K562 (cell line): ENCODE data around the gene LRRK2. TPM values are rescaled to one million over a fixed set of nuclear protein-coding genes. Genes with fewer than 3 reads are reported as not detected.

Source experiments
- ATAC-seq: fragments of 200-7000 bp; cut with Tn5 transposase; 3 replicates; pipeline ENCODE4 v1.9.1; 2020; ENCODE audit warnings: moderate library complexity
- BruUV-seq: library from RNA; stranded (reverse); fragments of 400-500 nt; replicated peaks from 2 replicates; lab custom pipeline; 2021; lab: Mats Ljungman, UMichigan
- CTCF ChIA-PET: fragments of 300-600 bp; formaldehyde crosslinking; extraction: SDS; loops from one replicate; lab custom pipeline; 2021; ENCODE audit warnings: low intra/inter-chr PET ratio; lab: Yijun Ruan, JAX
- POLR2A ChIA-PET: fragments of 300-600, 350-650 bp; sonication (Branson Sonifier 250); formaldehyde crosslinking; extraction: SDS; loops from one replicate; lab custom pipeline; 2021; ENCODE audit warnings: antibody characterized with exemption, inconsistent platforms; lab: Yijun Ruan, JAX
- DNase-seq, 4 experiments: peaks; one replicate each; pipeline versions ENCODE4 v3.0.0 to v3.0.0-alpha.2; 2011 to 2018; ENCODE audit warnings: low spot score in 3 of 4, mixed read lengths in 3 of 4; ENCODE audit errors: extremely low read depth in 1 of 4
- FAIRE-seq: peaks from 2 replicates; lab custom pipeline; 2011; peaks lifted over from hg19 to GRCh38; lab: Jason Lieb, UNC
- H2AFZ ChIP-seq: 2 replicates; pipeline ENCODE4 v1.6.0; 2011; ENCODE audit warnings: low read depth, low read length, control low read depth, inconsistent platforms
- H3K27ac ChIP-seq: fragments of 200-600 bp; 3 replicates; pipeline ENCODE4 v1.8.0; 2011; ENCODE audit warnings: low read depth, mild to moderate bottlenecking, control low read depth, inconsistent platforms, low read length, moderate library complexity, mixed read lengths; ENCODE audit errors: extremely low read depth
- H3K27me3 ChIP-seq, 2 experiments: fragments of 300-600 bp in 1 of 2; 2 replicates in 1 of 2; 3 replicates in 1 of 2; pipeline versions ENCODE4 v1.6.0 to v1.8.0; 2011; ENCODE audit warnings: inconsistent platforms in 2 of 2, low read length in 2 of 2, mild to moderate bottlenecking in 1 of 2, mixed read lengths in 1 of 2, moderate library complexity in 1 of 2; ENCODE audit not compliant: control insufficient read depth in 2 of 2, insufficient read depth in 2 of 2
- H3K36me3 ChIP-seq: fragments of 300-600 bp; 3 replicates; pipeline ENCODE4 v1.8.0; 2011; ENCODE audit warnings: mild to moderate bottlenecking, low read length, inconsistent platforms; ENCODE audit not compliant: control insufficient read depth, insufficient read depth
- H3K4me1 ChIP-seq, 2 experiments: fragments of 200-600 bp in 1 of 2; replicated peaks in 1 of 2; 2 replicates in 1 of 2; 3 replicates in 1 of 2; pipeline versions ENCODE4 v1.5.1 to v1.8.0; 2011; ENCODE audit warnings: inconsistent platforms in 2 of 2, low read length in 2 of 2, mild to moderate bottlenecking in 1 of 2, mixed read lengths in 1 of 2, moderate library complexity in 1 of 2; ENCODE audit not compliant: control insufficient read depth in 2 of 2, insufficient read depth in 2 of 2
- H3K4me2 ChIP-seq: 2 replicates; pipeline ENCODE4 v1.6.1; 2011; ENCODE audit warnings: low read length, control low read depth, inconsistent platforms, mixed read lengths; ENCODE audit not compliant: insufficient read depth
- H3K4me3 ChIP-seq: fragments of 200-600 bp; sonication (generic), shearing (Covaris generic); 2 replicates; pipeline ENCODE4 v1.5.1; 2016; ENCODE audit warnings: control low read depth, inconsistent platforms
- H3K79me2 ChIP-seq: fragments of 200-600 bp; 3 replicates; pipeline ENCODE4 v1.8.0; 2011; ENCODE audit warnings: low read length, inconsistent platforms; ENCODE audit not compliant: control insufficient read depth, insufficient read depth
- H3K9ac ChIP-seq, 2 experiments: 2 replicates each; pipeline versions ENCODE4 v1.6.0 to v1.6.1; 2011; ENCODE audit warnings: low read depth in 2 of 2, low read length in 2 of 2, control low read depth in 1 of 2, inconsistent platforms in 1 of 2, mild to moderate bottlenecking in 1 of 2, mixed read lengths in 1 of 2; ENCODE audit not compliant: insufficient read depth in 1 of 2
- H3K9me1 ChIP-seq: one replicate; pipeline ENCODE4 v1.6.0; 2011; ENCODE audit warnings: inconsistent platforms, mild to moderate bottlenecking, low read length, moderate library complexity; ENCODE audit not compliant: control insufficient read depth, insufficient read depth
- H3K9me3 ChIP-seq: replicated peaks from 2 replicates; pipeline ENCODE4 v1.5.1; 2011; ENCODE audit warnings: low read depth, low read length, inconsistent platforms; ENCODE audit not compliant: control insufficient read depth, insufficient read depth
- H4K20me1 ChIP-seq: replicated peaks from 2 replicates; pipeline ENCODE4 v1.6.1; 2011; ENCODE audit warnings: low read length, inconsistent platforms, mixed read lengths; ENCODE audit not compliant: control insufficient read depth, insufficient read depth
- CTBP1 ChIP-seq: fragments of 450-650 bp; IDR thresholded peaks from 2 replicates; pipeline ENCODE4 v1.6.1; 2016; ENCODE audit warnings: borderline replicate concordance
- HDAC2 ChIP-seq: fragments of 450-650 bp; IDR thresholded peaks from 2 replicates; pipeline ENCODE4 v1.6.1; 2016; ENCODE audit warnings: mild to moderate bottlenecking
- IFI16 ChIP-seq: fragments of 250-450 bp; sonication (Bioruptor Pico); IDR thresholded peaks from 2 replicates; pipeline ENCODE4 v2.1.2; 2022; ENCODE audit warnings: mild to moderate bottlenecking, inconsistent platforms
- MAFF ChIP-seq: IDR thresholded peaks from 2 replicates; pipeline ENCODE4 v1.6.1; 2012; ENCODE audit warnings: low read length, improper control_type of control experiment
- MAFK ChIP-seq: IDR thresholded peaks from 2 replicates; pipeline ENCODE4 v1.6.1; 2011; ENCODE audit warnings: low read length, improper control_type of control experiment
- MYC ChIP-seq, 2 experiments: fragments of 250-450 bp in 1 of 2; sonication (Bioruptor Pico) in 1 of 2; IDR thresholded peaks; 2 replicates each; pipeline versions ENCODE4 v1.5.1 to v1.6.1; 2012 to 2021; ENCODE audit warnings: low read depth in 2 of 2, borderline replicate concordance in 1 of 2, improper control_type of control experiment in 1 of 2, low read length in 1 of 2, mild to moderate bottlenecking in 1 of 2, moderate library complexity in 1 of 2
- NFATC3 ChIP-seq: fragments of 450-650 bp; IDR thresholded peaks from 2 replicates; pipeline ENCODE4 v1.6.1; 2017; ENCODE audit warnings: mild to moderate bottlenecking
- RFX7 ChIP-seq: fragments of 250-450 bp; sonication (Bioruptor Pico); IDR thresholded peaks from 2 replicates; pipeline ENCODE4 v1.5.1; 2021; ENCODE audit warnings: mild to moderate bottlenecking
- ZNF316 ChIP-seq: fragments of 450-650 bp; IDR thresholded peaks from 2 replicates; pipeline ENCODE4 v1.6.1; 2016
- ZNF707 ChIP-seq: fragments of 250-450 bp; sonication (Bioruptor Pico); conservative IDR thresholded peaks from 2 replicates; pipeline ENCODE4 v1.8.0; 2022; ENCODE audit warnings: inconsistent platforms, mild to moderate bottlenecking, moderate library complexity
- WGBS: fragments of 100-300 bp; shearing (Covaris generic); methylation state at CpG from one replicate; pipeline ENCODE4 v1.1.6; 2016; ENCODE audit warnings: low coverage, mixed read lengths; ENCODE audit not compliant: insufficient coverage; ENCODE audit errors: missing lambda C conversion rate; 5-methylcytosine and 5-hydroxymethylcytosine counted together
- in situ Hi-C: fragments of 300-500 bp; cut with MboI; formaldehyde crosslinking; loops from 4 replicates; pipeline ENCODE4 v1.15.0; 2018; ENCODE audit warnings: inconsistent platforms, mixed read lengths
- intact Hi-C: fragments of 100-400 bp; cut with micrococcal nuclease; formaldehyde crosslinking; loops from 2 replicates; pipeline ENCODE4 v1.14.2; 2022
- polyA plus RNA-seq, 8 experiments: library from polyadenylated mRNA; depleted of rRNA in 4 of 8; stranded (reverse) in 5 of 8; unstranded in 3 of 8; fragments of >200 nt; fragmentation: Nextera tagmentation in 2 of 8; fragmentation: Illumina TruSeq in 1 of 8; extraction: Ambion mirVana in 2 of 8; extraction: Trizol in 1 of 8; gene quantifications; 2 replicates each; pipeline versions ENCODE4 v1.2.1 to v1.2.3, GENCODE V29; 2011 to 2014; ENCODE audit warnings: inconsistent platforms in 1 of 8, missing spikeins in 1 of 8
- total RNA-seq, 7 experiments: library from RNA; depleted of rRNA in 6 of 7; stranded (reverse); fragments of >200 nt in 6 of 7; fragmentation: Illumina TruSeq in 2 of 7; extraction: Trizol in 2 of 7; gene quantifications; 2 replicates each; pipeline versions ENCODE4 v1.2.1 to v1.2.3, GENCODE V29; 2011 to 2021; ENCODE audit warnings: low replicate concordance in 1 of 7
- TF ChIP-seq, protein P1 (sequence below): sonication (generic); formaldehyde crosslinking; IDR thresholded peaks from 2 replicates; pipeline ENCODE4 v1.8.0; 2022; ENCODE audit warnings: mild to moderate bottlenecking, missing genetic modification reagents, borderline replicate concordance

LRRK2 gene
- total and polyA plus RNA-seq, 9 of the 15 experiments (the other 6 are each of a cell fraction or from before 2014, with no cell fraction given), result 0.03 to 0.89 (median 0.31) TPM

DNA sequence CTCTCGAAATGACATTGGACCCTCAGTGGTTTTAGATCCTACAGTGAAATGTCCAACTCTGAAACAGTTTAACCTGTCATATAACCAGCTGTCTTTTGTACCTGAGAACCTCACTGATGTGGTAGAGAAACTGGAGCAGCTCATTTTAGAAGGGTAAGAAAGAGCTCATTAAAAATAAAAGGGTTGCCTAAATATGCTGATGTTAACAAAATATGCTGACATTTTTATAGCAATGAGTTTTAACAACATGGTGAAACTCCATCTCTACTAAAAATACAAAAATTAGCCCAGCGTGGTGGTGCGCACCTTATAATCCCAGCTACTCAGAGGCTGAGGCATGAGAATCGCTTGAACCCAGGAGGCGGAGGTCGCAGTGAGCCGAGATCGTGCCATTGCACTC lies 73.5 kb downstream of the LRRK2 start:
- Histone ChIP-seq H3K27ac (no peak overlapping the region), H3K4me1 (no peaks in the 10 kb centered on the region), H4K20me1 (no peaks in the 10 kb centered on the region), H2AFZ (no peak overlapping the region), H3K79me2 (no peaks in the 10 kb centered on the region), H3K27me3 (no peaks in the 10 kb centered on the region), H3K9me3 (no peaks in the 10 kb centered on the region), H3K36me3 (no peaks in the 10 kb centered on the region), H3K9ac (no peak overlapping the region), H3K4me3 (no peak overlapping the region), H3K4me2 (no peak overlapping the region), H3K9me1 (no peaks in the 10 kb centered on the region)
- DNase-seq (no peak), FAIRE-seq (no peak), ATAC-seq (no peak)
- BruUV-seq, result no TSS peak
- in situ Hi-C loops, result no loop called here
- intact Hi-C loops, result no loop called here
- WGBS, result 6% methylated on average over 8 of the region's 8 CpGs
- ChIA-PET CTCF (no interaction called here), POLR2A (no interaction called here)
- TF ChIP-seq ZNF707 (CRISPR knock-in tag) (no peak), MAFK (peak; percentile 39; the same call in 1 of the 2 replicates), MAFF (peak; percentile 40; the same call in 1 of the 2 replicates), CTBP1 (no peak), RFX7 (CRISPR knock-in tag) (no peak), IFI16 (no peak), ZNF316 (peak; percentile 63), MYC (IDR thresholded peaks at IDR 0.05; ENCODE audit: low read depth, low read length) (no peak), MYC (CRISPR knock-in tag; IDR thresholded peaks at IDR 0.05; ENCODE audit: borderline replicate concordance, low read depth) (no peak), HDAC2 (no peak), NFATC3 (no peak)
- TF ChIP-seq, protein P1, sequence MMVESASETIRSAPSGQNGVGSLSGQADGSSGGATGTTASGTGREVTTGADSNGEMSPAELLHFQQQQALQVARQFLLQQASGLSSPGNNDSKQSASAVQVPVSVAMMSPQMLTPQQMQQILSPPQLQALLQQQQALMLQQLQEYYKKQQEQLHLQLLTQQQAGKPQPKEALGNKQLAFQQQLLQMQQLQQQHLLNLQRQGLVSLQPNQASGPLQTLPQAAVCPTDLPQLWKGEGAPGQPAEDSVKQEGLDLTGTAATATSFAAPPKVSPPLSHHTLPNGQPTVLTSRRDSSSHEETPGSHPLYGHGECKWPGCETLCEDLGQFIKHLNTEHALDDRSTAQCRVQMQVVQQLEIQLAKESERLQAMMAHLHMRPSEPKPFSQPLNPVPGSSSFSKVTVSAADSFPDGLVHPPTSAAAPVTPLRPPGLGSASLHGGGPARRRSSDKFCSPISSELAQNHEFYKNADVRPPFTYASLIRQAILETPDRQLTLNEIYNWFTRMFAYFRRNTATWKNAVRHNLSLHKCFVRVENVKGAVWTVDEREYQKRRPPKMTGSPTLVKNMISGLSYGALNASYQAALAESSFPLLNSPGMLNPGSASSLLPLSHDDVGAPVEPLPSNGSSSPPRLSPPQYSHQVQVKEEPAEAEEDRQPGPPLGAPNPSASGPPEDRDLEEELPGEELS (CRISPR knock-in tag), result no peak
